GM19023 (cell line): ENCODE measurements around the gene PPFIA3.
A peak's percentile ranks its signal among the peaks of the same experiment; 100 is the strongest.
"Not testable (repeated sequence)": the region's sequence is repeated elsewhere in the genome, so short reads cannot be mapped to it uniquely, and the experiment has no call there.

Source experiments
- ATAC-seq: cut with Tn5 transposase; IDR thresholded peaks from one replicate; pipeline ENCODE4 v1.9.1; 2021; ENCODE audit warnings: mild to moderate bottlenecking, moderate library complexity; ENCODE audit not compliant: unreplicated experiment

PPFIA3 gene

GRCh38 chr19:49121841-49122240 is 2.5 kb downstream of the PPFIA3 start:
- ATAC-seq = not testable (repeated sequence)

GRCh38 chr19:49123285-49123684 is 3.9 kb downstream of the PPFIA3 start:
- not testable (repeated sequence) for ATAC-seq

DNA sequence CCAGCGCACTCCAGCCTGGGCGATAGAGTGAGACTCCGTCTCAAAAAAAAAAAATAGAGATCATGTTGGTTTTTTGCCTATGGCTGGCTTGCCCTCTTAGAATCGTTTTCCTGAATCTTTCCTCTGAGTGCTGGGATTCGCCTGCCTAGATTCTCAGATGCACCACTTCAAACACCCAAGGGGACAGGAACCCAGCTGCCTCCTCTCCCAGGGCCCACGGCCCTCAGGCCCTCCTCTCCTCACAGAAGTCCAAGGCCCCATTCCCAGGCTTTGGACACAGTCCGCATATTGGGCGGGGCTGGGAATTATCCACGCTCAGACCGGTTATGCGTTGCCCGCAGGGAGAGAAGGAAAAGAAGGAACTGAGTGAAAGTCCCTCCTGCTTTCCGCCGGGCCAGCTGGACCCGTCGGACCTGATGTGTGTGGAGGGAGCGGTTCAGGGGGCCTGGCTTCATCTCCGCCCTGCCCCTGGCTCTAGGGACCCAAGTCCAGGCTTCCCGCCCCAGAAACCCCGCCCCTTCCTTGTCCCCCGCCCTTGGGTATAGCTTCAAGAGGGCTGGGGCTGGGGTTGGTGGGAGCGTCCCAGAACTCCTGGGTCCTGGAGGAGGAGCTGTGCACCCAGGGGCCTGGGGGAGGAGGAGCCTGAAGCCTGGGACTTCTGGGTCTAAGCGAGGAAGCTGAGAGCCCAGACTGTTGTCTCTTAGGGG is 5.8 kb downstream of the PPFIA3 start:
- ATAC-seq = no peak

DNA sequence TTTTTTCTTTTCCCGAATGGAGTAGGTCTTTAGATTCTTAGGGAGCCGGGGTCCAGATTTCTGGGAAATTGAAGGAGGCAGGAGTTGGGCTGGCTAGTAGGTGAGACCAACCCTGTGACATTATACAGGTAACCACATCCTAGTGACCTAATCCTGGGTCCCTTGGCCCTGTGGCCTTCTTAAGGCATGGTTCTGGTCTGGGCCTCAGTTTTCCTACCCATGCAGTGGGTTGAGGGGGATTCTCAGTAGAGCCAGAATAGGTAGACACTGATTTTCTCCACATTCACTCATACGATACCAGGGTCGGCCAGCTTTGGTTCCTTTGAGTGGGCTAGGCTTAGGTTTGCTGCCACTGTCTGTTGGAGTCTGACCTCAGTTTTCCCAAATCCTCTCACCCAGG is 7.2 kb downstream of the PPFIA3 start:
- no peak for ATAC-seq

GRCh38 chr19:49127225-49127624 is 7.9 kb downstream of the PPFIA3 start:
- not testable (repeated sequence) for ATAC-seq

GRCh38 chr19:49127674-49128544 is 8.6 kb downstream of the PPFIA3 start:
- ATAC-seq = peak; percentile 87

- no peak for ATAC-seq
Observed at GRCh38 chr19:49128545-49129237, 9.3 kb downstream of the PPFIA3 start.

- no peak for ATAC-seq
Observed at GRCh38 chr19:49129238-49129583, 9.9 kb downstream of the PPFIA3 start.

DNA sequence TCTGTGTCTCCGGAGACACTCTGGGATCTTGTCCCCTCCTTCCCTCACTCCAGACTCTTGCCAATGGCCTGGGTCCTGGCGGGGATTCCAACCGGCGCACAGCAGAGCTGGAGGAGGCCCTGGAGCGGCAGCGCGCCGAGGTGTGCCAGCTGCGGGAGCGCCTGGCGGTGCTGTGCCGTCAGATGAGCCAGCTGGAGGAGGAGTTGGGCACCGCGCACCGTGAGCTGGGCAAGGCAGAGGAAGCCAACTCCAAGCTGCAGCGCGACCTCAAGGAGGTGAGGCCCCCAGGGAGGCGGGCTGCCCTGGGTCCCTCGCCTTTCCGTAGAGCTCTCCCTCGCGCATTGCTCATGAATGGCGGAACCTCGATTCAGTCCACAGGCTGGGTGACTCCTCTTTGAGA is 11.0 kb downstream of the PPFIA3 start:
- ATAC-seq = no peak

DNA sequence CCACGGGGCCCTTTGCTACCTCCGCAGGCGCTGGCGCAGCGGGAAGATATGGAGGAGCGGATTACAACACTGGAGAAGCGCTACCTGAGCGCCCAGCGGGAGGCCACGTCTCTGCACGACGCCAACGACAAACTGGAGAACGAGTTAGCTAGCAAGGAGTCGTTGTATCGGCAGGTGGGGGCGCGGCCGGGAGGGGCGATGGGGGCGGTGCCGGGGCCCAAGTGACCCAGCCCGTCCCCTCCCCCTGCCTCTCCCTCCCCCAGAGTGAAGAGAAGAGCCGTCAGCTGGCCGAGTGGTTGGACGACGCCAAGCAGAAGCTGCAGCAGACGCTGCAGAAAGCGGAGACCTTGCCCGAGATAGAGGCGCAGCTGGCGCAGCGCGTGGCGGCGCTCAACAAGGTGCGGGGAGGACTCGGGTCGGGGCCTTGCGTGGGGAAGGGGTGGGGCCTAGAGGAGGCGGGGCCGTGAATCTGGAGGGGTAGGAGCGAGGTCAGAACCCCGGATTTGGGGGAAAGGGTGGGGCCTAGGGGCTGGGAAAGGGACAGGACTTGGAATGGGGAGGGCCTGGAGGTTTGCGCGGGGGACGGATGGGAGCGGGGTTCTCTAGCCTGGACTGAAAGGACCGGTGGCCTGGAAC is 13.7 kb downstream of the PPFIA3 start:
- ATAC-seq = no peak

DNA sequence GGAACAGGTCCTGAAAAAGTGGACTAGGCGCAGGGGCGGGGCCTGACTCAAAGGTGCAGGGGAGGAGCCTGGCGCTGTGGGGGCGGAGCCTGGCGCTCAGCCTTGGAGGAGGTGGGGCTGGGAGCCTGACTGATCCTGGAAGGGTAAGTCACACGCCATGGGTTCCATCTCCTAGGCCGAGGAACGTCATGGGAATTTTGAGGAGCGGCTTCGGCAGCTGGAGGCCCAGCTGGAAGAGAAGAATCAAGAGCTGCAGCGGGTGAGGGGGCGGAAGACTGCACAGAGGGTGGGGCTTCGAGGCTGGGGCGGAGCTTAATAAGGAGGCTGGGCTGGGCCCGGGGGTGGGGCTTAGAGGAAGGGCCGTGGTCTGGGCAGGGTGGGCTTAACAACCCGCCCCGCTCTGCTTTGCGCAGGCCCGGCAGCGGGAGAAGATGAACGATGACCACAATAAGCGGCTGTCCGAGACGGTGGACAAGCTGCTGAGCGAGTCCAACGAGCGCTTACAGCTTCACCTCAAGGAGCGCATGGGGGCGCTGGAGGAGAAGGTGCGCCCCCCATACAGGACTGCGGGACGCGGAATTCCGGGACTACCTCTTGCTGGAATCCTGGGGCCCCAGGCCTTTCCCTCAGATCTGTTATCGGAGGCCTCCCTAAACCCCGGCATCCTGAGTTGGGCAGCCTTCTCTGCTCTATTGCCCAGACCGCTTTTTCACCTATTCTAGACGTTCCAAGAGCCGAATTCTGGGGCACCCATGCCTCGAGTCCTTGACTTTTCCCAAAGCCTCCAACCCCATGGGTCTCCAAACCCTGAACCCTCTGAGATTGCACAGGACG is 14.5 kb downstream of the PPFIA3 start:
- ATAC-seq = no peak

- no peak for ATAC-seq
Observed at GRCh38 chr19:49135686-49136085, 16.3 kb downstream of the PPFIA3 start.

- no peak for ATAC-seq
Observed at GRCh38 chr19:49136771-49137171, 17.4 kb downstream of the PPFIA3 start.

- no peak for ATAC-seq
Observed at GRCh38 chr19:49140951-49141350, 21.6 kb downstream of the PPFIA3 start.

DNA sequence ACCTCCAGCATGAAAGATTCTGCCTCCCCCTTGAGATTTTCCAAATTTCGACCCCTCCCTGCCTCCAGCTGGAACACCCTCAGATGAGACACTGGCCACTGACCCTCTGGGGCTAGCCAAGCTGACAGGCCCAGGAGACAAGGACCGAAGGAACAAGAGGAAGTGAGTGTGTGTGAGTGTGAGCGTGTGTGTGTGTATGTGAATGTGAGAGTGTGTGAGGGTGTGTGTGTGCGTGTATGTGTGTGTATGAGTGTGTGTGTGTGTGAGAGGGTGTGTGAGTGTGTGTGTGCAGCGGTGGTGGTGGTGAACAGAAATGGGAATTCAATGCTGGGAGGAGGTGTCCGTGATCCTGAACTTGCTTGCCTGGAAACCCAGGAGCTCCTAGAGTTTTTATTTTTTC is 22.0 kb downstream of the PPFIA3 start:
- no peak for ATAC-seq

- peak; percentile 94 for ATAC-seq
Observed at GRCh38 chr19:49142866-49143335, 23.6 kb downstream of the PPFIA3 start.

DNA sequence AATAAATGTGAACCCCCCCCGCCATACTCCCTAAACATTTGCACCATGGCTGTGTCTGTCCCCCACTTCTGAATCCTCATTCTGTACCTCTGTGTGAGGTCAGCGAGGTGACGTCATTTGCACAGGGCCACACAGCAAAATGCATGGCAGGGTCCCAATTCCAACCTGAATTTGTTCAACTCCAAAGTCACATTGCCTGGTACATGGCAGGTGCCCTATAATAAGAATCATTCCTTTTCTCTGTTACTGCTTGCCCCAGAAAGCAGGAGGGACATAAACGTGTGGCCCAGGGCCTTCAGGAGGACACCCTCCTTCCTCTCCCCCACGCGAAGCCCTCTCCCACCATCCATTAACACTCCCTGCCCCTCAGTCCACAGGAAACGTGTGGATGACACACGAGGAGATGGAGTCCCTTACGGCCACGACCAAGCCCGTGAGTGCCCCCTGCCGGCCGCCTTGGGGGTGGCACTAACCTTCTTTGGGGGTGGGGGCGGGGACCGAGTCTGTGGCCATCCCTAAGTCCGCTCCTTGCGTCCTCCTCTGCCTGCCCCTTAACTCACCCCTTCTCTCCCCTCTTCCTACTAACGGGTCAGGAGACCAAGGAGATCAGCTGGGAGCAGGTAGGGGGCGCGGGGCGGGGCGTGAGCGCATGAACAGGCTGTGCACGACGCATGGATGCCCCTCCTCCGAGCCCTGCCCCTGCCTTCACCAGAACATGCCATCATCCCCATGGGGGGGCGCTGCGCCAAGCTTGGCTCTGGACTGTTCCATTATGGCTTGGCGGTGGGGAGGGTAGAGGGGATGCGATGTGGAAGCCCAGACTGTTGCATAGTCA is 26.4 kb downstream of the PPFIA3 start:
- no peak for ATAC-seq

- ATAC-seq = not testable (repeated sequence)
Observed at GRCh38 chr19:49146408-49146770, 27.0 kb downstream of the PPFIA3 start.

DNA sequence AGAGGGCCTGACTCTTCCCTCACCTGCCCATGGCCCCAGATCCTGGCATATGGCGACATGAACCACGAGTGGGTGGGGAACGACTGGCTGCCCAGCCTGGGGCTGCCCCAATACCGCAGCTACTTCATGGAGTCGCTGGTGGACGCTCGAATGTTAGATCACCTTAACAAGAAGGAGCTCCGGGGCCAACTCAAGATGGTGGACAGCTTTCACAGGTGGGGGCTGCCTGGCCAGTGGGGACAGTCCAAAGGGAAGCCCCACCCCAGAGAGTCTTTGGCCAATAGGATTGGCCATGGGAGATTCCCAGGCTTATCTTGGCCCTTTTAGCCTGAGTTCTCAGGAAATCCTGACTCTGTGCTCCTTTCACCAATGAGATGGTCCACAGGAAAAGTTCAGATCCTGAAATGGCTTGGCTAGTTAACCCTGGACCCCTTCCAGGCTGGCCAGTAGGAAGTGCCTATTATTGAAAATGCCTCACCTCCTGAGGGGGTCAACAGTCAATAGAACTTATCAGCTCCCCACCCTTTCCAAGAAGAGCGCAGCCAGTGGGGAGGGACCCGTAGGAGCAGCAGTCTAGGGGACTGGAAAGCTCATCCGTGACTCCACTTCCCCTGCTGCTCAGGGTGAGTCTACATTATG is 28.8 kb downstream of the PPFIA3 start:
- no peak for ATAC-seq
